Upper lobe of left lung (tissue), 6 donors: ENCODE results near the gene PDE11A. TPM values are rescaled to one million over a fixed set of nuclear protein-coding genes. Genes with fewer than 3 reads are reported as not detected.

Source experiments
- ATAC-seq, 2 donors: fragments of 200-7000 bp; cut with Tn5 transposase; one replicate each; pipeline ENCODE4 v1.9.1; 2022; ENCODE audit warnings: mild to moderate bottlenecking in 2 of 2, moderate library complexity in 2 of 2; ENCODE audit not compliant: low FRiP score in 2 of 2
- DNase-seq, 2 donors: peaks; one replicate each; pipeline ENCODE4 v3.0.0-alpha.2; 2019 to 2020
- H3K27ac ChIP-seq, 4 donors: fragments of 200-600 bp; sonication (generic); one replicate each; pipeline ENCODE4 v1.5.1; 2016 to 2019
- H3K27me3 ChIP-seq, 4 donors: fragments of 200-600 bp; sonication (generic); one replicate each; pipeline ENCODE4 v1.5.1; 2017 to 2019
- H3K36me3 ChIP-seq, 4 donors: fragments of 200-600 bp; sonication (generic); one replicate each; pipeline ENCODE4 v1.5.1; 2016 to 2019
- H3K4me1 ChIP-seq, 4 donors: fragments of 200-600 bp; sonication (generic); one replicate each; pipeline ENCODE4 v1.5.1; 2018 to 2019
- H3K4me3 ChIP-seq, 4 donors: fragments of 200-600 bp; sonication (generic); one replicate each; pipeline ENCODE4 v1.5.1; 2017 to 2019; ENCODE audit warnings: mild to moderate bottlenecking in 2 of 4, moderate library complexity in 1 of 4
- H3K9me3 ChIP-seq, 4 donors: fragments of 200-600 bp; sonication (generic); one replicate each; pipeline ENCODE4 v1.5.1; 2018 to 2019
- EP300 ChIP-seq, 4 donors: sonication (generic); formaldehyde crosslinking; IDR thresholded peaks; one replicate each; pipeline ENCODE4 v1.5.1; 2017; ENCODE audit warnings: antibody characterized with exemption in 4 of 4, control low read depth in 2 of 4
- POLR2A ChIP-seq, 4 donors: fragments of 450-650 bp; IDR thresholded peaks; one replicate each; pipeline ENCODE4 v1.5.1; 2016 to 2017; ENCODE audit warnings: antibody characterized with exemption in 4 of 4, mild to moderate bottlenecking in 2 of 4
- POLR2AphosphoS5 ChIP-seq, 2 donors: sonication (generic); formaldehyde crosslinking; IDR thresholded peaks; one replicate each; pipeline ENCODE4 v1.5.1; 2017; ENCODE audit warnings: antibody characterized with exemption in 2 of 2
- WGBS, 2 donors: methylation state at CpG; one replicate each; pipeline ENCODE4 v1.1.5; 2017 to 2018; 5-methylcytosine and 5-hydroxymethylcytosine counted together
- total RNA-seq, 6 donors: library from RNA; depleted of rRNA in 4 of 6; stranded (reverse); fragments of >200 nt in 4 of 6; gene quantifications; one replicate each; pipeline versions ENCODE4 v1.1.0 to v1.2.1, GENCODE V29; 2016 to 2021
- TF ChIP-seq, protein P1 (sequence below), 6 experiments: fragments of 450-650 bp in 4 of 6; fragments of 200-600 bp in 2 of 6; sonication (generic) in 2 of 6; IDR thresholded peaks; one replicate each; pipeline ENCODE4 v1.5.1; 2016 to 2019; ENCODE audit warnings: antibody characterized with exemption in 6 of 6
- donor health status: DM: no; HTN: no; CAD: no; lungs with moderate emphysema.
- donor health status: DM: no; HTN: yes; CAD: no; lungs with severe emphysema.

Gene PDE11A
- total RNA-seq, 6 donors from 2014 or later = 0.03 to 0.57 (median 0.33) TPM; not detected in 3

DNA sequence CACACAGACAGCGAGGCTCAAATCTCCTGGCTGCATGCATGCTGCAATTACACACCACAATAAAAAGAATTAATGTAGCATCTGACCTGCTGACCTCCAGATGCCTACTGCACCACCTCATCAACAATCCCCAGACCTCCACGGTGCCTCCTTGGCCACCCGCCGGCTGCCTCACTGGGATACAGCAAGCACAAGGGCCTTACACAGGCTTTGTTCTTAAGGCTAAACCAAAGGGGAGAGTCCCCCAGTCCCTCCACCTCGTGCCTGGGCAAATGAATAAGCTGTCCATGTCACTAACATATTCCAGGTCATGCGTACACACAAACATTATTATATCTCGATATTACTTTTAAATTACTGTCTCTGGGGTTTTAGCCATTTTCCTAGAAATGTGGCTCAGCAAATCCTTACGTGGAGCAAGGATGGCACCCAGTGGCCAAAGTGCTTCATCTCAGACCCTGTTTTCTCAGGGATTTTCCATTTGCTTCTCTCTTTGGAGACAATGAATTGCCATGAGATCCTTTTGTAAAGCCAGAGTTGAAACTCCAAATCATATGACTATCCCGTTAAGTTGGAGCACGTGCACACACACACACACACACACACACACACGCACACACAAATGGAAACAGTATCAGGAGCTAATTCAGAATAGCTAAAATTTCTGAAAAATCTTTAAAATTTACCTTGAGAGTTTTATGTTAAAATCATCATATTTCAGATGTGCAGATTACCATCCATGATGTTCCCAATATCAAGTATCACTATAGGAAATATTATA lies 313.8 kb downstream of the PDE11A start:
- Histone ChIP-seq H3K36me3 (no peaks in the 10 kb centered on the region), H3K4me3 (no peak overlapping the region), H3K9me3 (no peaks in the 10 kb centered on the region), H3K4me1 (peaks cover 3 to 6% (median 5%) of the 10 kb centered on the region in 4 donors), H3K27ac (no peak overlapping the region), H3K27me3 (no peaks in the 10 kb centered on the region)
- DNase-seq = peak in 1 of 2 donors; percentile 45
- no peak for ATAC-seq
- TF ChIP-seq, protein P1, sequence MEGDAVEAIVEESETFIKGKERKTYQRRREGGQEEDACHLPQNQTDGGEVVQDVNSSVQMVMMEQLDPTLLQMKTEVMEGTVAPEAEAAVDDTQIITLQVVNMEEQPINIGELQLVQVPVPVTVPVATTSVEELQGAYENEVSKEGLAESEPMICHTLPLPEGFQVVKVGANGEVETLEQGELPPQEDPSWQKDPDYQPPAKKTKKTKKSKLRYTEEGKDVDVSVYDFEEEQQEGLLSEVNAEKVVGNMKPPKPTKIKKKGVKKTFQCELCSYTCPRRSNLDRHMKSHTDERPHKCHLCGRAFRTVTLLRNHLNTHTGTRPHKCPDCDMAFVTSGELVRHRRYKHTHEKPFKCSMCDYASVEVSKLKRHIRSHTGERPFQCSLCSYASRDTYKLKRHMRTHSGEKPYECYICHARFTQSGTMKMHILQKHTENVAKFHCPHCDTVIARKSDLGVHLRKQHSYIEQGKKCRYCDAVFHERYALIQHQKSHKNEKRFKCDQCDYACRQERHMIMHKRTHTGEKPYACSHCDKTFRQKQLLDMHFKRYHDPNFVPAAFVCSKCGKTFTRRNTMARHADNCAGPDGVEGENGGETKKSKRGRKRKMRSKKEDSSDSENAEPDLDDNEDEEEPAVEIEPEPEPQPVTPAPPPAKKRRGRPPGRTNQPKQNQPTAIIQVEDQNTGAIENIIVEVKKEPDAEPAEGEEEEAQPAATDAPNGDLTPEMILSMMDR (IDR thresholded peaks at IDR 0.05) = peak in 2 of 6 experiments; percentile 36 to 39
- TF ChIP-seq POLR2A (IDR thresholded peaks at IDR 0.05) = no peak
- WGBS, 2 donors = 58% methylated on average over 11 of the region's 11 CpGs

DNA sequence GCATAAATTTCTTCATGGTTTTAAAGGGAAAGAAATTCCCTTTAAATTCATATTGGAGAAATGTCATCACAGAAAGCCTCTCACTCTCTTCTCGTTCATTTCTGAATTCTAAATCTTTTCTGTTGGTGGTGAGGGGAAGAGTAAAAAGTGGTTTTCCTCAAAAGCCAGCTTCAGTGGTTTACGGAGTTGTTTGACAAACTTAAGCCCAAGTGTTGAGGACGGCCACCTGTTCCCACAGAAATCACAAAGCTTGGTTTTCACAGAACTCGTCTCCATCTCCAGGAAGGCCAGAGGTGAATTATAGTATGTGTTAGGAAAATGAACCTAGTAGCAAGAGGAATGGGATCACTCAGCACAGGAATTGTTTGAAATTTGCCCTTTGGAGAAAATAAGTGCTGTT lies 316.2 kb downstream of the PDE11A start:
- H3K36me3 ChIP-seq = no peaks in the 10 kb centered on the region
- WGBS, 2 donors = 69 to 76% methylated on average over 4 of the region's 4 CpGs
- TF ChIP-seq POLR2A (IDR thresholded peaks at IDR 0.05) (no peak), POLR2AphosphoS5 (IDR thresholded peaks at IDR 0.05) (no peak), EP300 (IDR thresholded peaks at IDR 0.05) (no peak)
- TF ChIP-seq, protein P1 (IDR thresholded peaks at IDR 0.05) = no peak
- no peak overlapping the region for H3K4me3 ChIP-seq
- no peak for ATAC-seq
- no peaks in the 10 kb centered on the region for H3K27me3 ChIP-seq
- no peak overlapping the region for H3K27ac ChIP-seq
- no peak for DNase-seq
- peaks cover 0 to 4% (median 0%) of the 10 kb centered on the region in 4 donors for H3K4me1 ChIP-seq
- no peaks in the 10 kb centered on the region for H3K9me3 ChIP-seq

DNA sequence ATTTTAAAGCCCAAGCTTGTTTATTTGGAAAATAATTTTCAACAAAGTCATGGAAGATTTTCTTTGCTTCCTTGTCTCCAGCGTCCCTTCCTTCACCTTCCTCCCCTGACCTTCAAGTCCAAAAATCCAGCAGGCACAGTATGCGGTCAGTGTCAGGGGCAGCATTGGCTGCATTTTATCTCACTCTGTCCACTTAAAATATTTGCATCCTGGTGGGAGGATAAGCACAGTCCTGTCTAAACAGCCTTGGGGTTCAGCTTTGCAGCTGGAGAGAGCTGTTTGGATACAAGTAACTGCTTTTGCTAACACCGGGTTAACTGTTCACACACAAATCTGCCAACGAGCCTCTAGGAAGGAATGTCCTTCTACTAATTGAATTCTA lies 318.1 kb downstream of the PDE11A start:
- Histone ChIP-seq H3K27ac (peak overlapping the region in 1 of 4 donors; percentile 28), H3K9me3 (no peaks in the 10 kb centered on the region), H3K4me1 (peaks cover 0 to 4% (median 0%) of the 10 kb centered on the region in 4 donors), H3K27me3 (no peaks in the 10 kb centered on the region), H3K4me3 (no peak overlapping the region), H3K36me3 (no peaks in the 10 kb centered on the region)
- DNase-seq (no peak), ATAC-seq (peak in 1 of 2 donors; percentile 16)
- TF ChIP-seq, protein P1 (IDR thresholded peaks at IDR 0.05) = no peak
- TF ChIP-seq POLR2A (IDR thresholded peaks at IDR 0.05) (no peak), POLR2AphosphoS5 (IDR thresholded peaks at IDR 0.05) (no peak), EP300 (IDR thresholded peaks at IDR 0.05) (no peak)
- WGBS, 2 donors = 49 to 53% methylated on average over 4 of the region's 4 CpGs

DNA sequence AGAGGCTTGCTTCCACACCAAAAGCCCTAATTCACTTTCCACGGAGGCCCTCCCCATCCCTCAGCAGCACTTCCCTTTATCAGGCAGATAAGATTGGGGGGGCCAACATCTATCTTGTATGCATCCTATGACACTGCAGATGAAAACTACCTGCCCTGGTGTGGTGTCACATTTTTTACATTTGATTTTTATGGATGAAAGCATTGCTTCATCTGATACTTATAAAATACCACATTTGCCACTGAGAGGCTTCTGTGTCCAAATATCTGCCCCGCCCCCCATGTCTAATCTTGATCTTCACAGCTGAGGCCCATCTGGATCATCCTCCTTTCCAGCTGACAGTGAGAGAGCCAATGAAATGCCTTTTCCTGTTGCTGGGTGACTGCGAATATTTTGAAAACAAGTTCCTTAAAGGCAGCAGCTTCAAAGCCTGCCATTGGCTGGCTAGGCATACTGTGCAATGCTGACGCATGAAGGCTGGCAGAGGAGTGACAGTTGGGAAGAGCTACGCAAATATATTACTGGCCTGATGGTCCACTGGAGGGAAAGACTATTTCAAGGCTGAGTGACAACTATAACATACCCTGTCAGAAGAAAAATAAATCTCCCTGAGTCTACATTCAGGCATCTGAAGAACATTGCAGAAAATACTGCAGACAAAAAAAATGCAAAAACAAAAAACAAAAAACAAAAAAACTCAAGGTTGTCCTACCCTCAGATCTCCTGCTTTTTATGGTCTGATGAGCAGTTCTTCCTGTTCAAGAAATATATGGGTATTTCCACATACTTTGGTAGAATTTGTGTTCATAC lies 318.7 kb downstream of the PDE11A start:
- H3K4me3 ChIP-seq = no peak overlapping the region
- no peaks in the 10 kb centered on the region for H3K27me3 ChIP-seq
- peaks cover 0 to 4% (median 0%) of the 10 kb centered on the region in 4 donors for H3K4me1 ChIP-seq
- peak overlapping the region in 1 of 4 donors; percentile 28 for H3K27ac ChIP-seq
- TF ChIP-seq, protein P1 (IDR thresholded peaks at IDR 0.05) = no peak
- TF ChIP-seq EP300 (IDR thresholded peaks at IDR 0.05) (peak in 1 of 4 donors; percentile 6), POLR2A (IDR thresholded peaks at IDR 0.05) (no peak), POLR2AphosphoS5 (IDR thresholded peaks at IDR 0.05) (peak in 1 of 2 donors; percentile 50)
- H3K36me3 ChIP-seq = no peaks in the 10 kb centered on the region
- WGBS, 2 donors = 50 to 54% methylated on average over 5 of the region's 5 CpGs
- DNase-seq = peak in 1 of 2 donors; percentile 55
- no peaks in the 10 kb centered on the region for H3K9me3 ChIP-seq
- ATAC-seq = peak; percentile 68 to 94
